ENCODE results near the gene COASY.

COASY gene

GRCh38 chr17:42562388-42563142, 617 bp downstream of the COASY start:
- Histone ChIP-seq H3K4me1 (ENCODE audit: control insufficient read depth in 2 of 2, insufficient read depth in 2 of 2, low read length in 2 of 2) (peaks cover 31 to 43% of the 10 kb centered on the region in 2 donors), H3K36me3 (ENCODE audit: control insufficient read depth in 2 of 2, insufficient read depth in 2 of 2, low read length in 2 of 2) (peaks cover 22 to 27% of the 10 kb centered on the region in 2 donors), H3K27me3 (ENCODE audit: control insufficient read depth in 2 of 2, insufficient read depth in 2 of 2, low read length in 2 of 2) (no peaks in the 10 kb centered on the region), H3K27ac (ENCODE audit: low read depth in 2 of 2, low read length in 2 of 2) (peak overlapping the region; percentile 79 to 80), H3K9me3 (ENCODE audit: control insufficient read depth in 2 of 2, low read length in 2 of 2) (no peaks in the 10 kb centered on the region), H3K4me3 (ENCODE audit: low read length in 2 of 2) (peak overlapping the region; percentile 69 to 97), H3K9ac (ENCODE audit: low read depth in 1 of 2, low read length in 2 of 2) (peak overlapping the region; percentile 72 to 92)

- Histone ChIP-seq H3K9me3 (ENCODE audit: control insufficient read depth in 2 of 2, low read length in 2 of 2) (no peaks in the 10 kb centered on the region), H3K36me3 (ENCODE audit: control insufficient read depth in 2 of 2, insufficient read depth in 2 of 2, low read length in 2 of 2) (peaks cover 22 to 27% of the 10 kb centered on the region in 2 donors), H3K27me3 (ENCODE audit: control insufficient read depth in 2 of 2, insufficient read depth in 2 of 2, low read length in 2 of 2) (no peaks in the 10 kb centered on the region), H3K27ac (ENCODE audit: low read depth in 2 of 2, low read length in 2 of 2) (peak overlapping the region in 1 of 2 donors; percentile 79), H3K4me1 (ENCODE audit: control insufficient read depth in 2 of 2, insufficient read depth in 2 of 2, low read length in 2 of 2) (peaks cover 35 to 46% of the 10 kb centered on the region in 2 donors), H3K4me3 (ENCODE audit: low read length in 2 of 2) (peak overlapping the region; percentile 69 to 97), H3K9ac (ENCODE audit: low read depth in 1 of 2, low read length in 2 of 2) (peak overlapping the region; percentile 72 to 92)
Observed at GRCh38 chr17:42563143-42563509, 1.2 kb downstream of the COASY start.

DNA sequence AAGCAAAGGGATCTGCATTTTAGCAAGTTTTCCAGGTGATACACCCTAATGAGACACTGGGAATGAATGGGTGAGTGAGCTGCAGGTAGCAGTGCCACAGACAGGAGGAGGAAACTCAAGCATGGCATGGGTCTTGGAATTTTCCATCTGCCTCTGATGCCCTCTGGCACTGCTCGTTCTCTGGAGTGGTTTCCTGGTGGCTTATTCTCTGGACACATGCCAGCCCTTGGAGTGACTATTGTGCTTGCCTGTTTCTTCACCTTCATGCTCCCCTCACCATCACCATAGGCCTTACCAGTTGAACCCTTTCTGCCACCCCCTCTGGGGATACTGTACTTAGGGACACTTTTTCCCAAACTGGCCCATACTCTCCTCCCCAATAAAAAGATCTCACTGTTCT, 1.6 kb downstream of the COASY start:
- Histone ChIP-seq H3K36me3 (ENCODE audit: control insufficient read depth in 2 of 2, insufficient read depth in 2 of 2, low read length in 2 of 2) (peaks cover 24 to 30% of the 10 kb centered on the region in 2 donors), H3K4me1 (ENCODE audit: control insufficient read depth in 2 of 2, insufficient read depth in 2 of 2, low read length in 2 of 2) (peaks cover 38 to 50% of the 10 kb centered on the region in 2 donors), H3K27me3 (ENCODE audit: control insufficient read depth in 2 of 2, insufficient read depth in 2 of 2, low read length in 2 of 2) (no peaks in the 10 kb centered on the region), H3K4me3 (ENCODE audit: low read length in 2 of 2) (peak overlapping the region; percentile 69 to 97), H3K27ac (ENCODE audit: low read depth in 2 of 2, low read length in 2 of 2) (no peak overlapping the region), H3K9me3 (ENCODE audit: control insufficient read depth in 2 of 2, low read length in 2 of 2) (no peaks in the 10 kb centered on the region), H3K9ac (ENCODE audit: low read depth in 1 of 2, low read length in 2 of 2) (peak overlapping the region in 1 of 2 donors; percentile 72)

GRCh38 chr17:42563950-42564349, 2.0 kb downstream of the COASY start:
- Histone ChIP-seq H3K27ac (ENCODE audit: low read depth in 2 of 2, low read length in 2 of 2) (no peak overlapping the region), H3K9ac (ENCODE audit: low read depth in 1 of 2, low read length in 2 of 2) (peak overlapping the region in 1 of 2 donors; percentile 72), H3K4me3 (ENCODE audit: low read length in 2 of 2) (peak overlapping the region; percentile 69 to 97), H3K9me3 (ENCODE audit: control insufficient read depth in 2 of 2, low read length in 2 of 2) (no peaks in the 10 kb centered on the region), H3K27me3 (ENCODE audit: control insufficient read depth in 2 of 2, insufficient read depth in 2 of 2, low read length in 2 of 2) (no peaks in the 10 kb centered on the region), H3K36me3 (ENCODE audit: control insufficient read depth in 2 of 2, insufficient read depth in 2 of 2, low read length in 2 of 2) (peaks cover 28 to 34% of the 10 kb centered on the region in 2 donors), H3K4me1 (ENCODE audit: control insufficient read depth in 2 of 2, insufficient read depth in 2 of 2, low read length in 2 of 2) (peaks cover 38 to 51% of the 10 kb centered on the region in 2 donors)

DNA sequence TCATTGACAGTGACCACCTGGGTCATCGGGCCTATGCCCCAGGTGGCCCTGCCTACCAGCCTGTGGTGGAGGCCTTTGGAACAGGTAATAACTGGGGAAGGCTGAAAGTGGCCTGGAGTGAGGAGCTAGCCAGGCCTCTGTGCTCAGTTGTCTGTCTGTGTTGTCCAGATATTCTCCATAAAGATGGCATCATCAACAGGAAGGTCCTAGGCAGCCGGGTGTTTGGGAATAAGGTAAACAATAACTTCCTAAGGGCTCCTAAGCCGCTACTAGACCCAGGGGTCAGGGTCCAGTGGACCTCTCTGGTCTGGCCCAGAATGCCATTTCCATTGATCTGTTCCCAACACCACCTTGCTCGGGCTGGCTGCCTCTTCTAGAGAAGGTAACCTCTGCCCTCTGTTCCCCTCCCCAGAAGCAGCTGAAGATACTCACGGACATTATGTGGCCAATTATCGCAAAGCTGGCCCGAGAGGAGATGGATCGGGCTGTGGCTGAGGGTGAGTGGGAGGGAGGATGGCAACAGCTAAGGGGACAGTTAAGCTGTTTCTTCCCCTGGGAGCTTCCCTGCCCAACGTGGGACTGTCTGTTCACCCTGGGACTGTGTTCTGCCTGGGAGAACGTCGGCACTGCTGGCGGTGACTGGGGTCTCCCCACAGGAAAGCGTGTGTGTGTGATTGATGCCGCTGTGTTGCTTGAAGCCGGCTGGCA, 3.0 kb downstream of the COASY start:
- Histone ChIP-seq H3K4me1 (ENCODE audit: control insufficient read depth in 2 of 2, insufficient read depth in 2 of 2, low read length in 2 of 2) (peaks cover 34 to 44% of the 10 kb centered on the region in 2 donors), H3K4me3 (ENCODE audit: low read length in 2 of 2) (no peak overlapping the region), H3K9ac (ENCODE audit: low read depth in 1 of 2, low read length in 2 of 2) (no peak overlapping the region), H3K36me3 (ENCODE audit: control insufficient read depth in 2 of 2, insufficient read depth in 2 of 2, low read length in 2 of 2) (peaks cover 38 to 44% of the 10 kb centered on the region in 2 donors), H3K27me3 (ENCODE audit: control insufficient read depth in 2 of 2, insufficient read depth in 2 of 2, low read length in 2 of 2) (no peaks in the 10 kb centered on the region), H3K27ac (ENCODE audit: low read depth in 2 of 2, low read length in 2 of 2) (no peak overlapping the region), H3K9me3 (ENCODE audit: control insufficient read depth in 2 of 2, low read length in 2 of 2) (no peaks in the 10 kb centered on the region)

- H3K4me3 ChIP-seq (ENCODE audit: low read length in 2 of 2), result no peak overlapping the region
- peak overlapping the region in 1 of 2 donors; percentile 97 for H3K27ac ChIP-seq (ENCODE audit: low read depth in 2 of 2, low read length in 2 of 2)
- peaks cover 44 to 48% of the 10 kb centered on the region in 2 donors for H3K36me3 ChIP-seq (ENCODE audit: control insufficient read depth in 2 of 2, insufficient read depth in 2 of 2, low read length in 2 of 2)
- no peaks in the 10 kb centered on the region for H3K9me3 ChIP-seq (ENCODE audit: control insufficient read depth in 2 of 2, low read length in 2 of 2)
- H3K4me1 ChIP-seq (ENCODE audit: control insufficient read depth in 2 of 2, insufficient read depth in 2 of 2, low read length in 2 of 2), result peaks cover 34 to 44% of the 10 kb centered on the region in 2 donors
- no peaks in the 10 kb centered on the region for H3K27me3 ChIP-seq (ENCODE audit: control insufficient read depth in 2 of 2, insufficient read depth in 2 of 2, low read length in 2 of 2)
- H3K9ac ChIP-seq (ENCODE audit: low read depth in 1 of 2, low read length in 2 of 2), result no peak overlapping the region
Observed at GRCh38 chr17:42565523-42566214, 3.7 kb downstream of the COASY start.

- Histone ChIP-seq H3K4me1 (ENCODE audit: control insufficient read depth in 2 of 2, insufficient read depth in 2 of 2, low read length in 2 of 2) (peaks cover 32 to 41% of the 10 kb centered on the region in 2 donors), H3K27ac (ENCODE audit: low read depth in 2 of 2, low read length in 2 of 2) (peak overlapping the region; percentile 97), H3K27me3 (ENCODE audit: control insufficient read depth in 2 of 2, insufficient read depth in 2 of 2, low read length in 2 of 2) (no peaks in the 10 kb centered on the region), H3K36me3 (ENCODE audit: control insufficient read depth in 2 of 2, insufficient read depth in 2 of 2, low read length in 2 of 2) (peaks cover 49 to 50% of the 10 kb centered on the region in 2 donors), H3K9me3 (ENCODE audit: control insufficient read depth in 2 of 2, low read length in 2 of 2) (no peaks in the 10 kb centered on the region), H3K4me3 (ENCODE audit: low read length in 2 of 2) (peak overlapping the region; percentile 86 to 87), H3K9ac (ENCODE audit: low read depth in 1 of 2, low read length in 2 of 2) (peak overlapping the region; percentile 65 to 91)
Observed at GRCh38 chr17:42566215-42566882, 4.4 kb downstream of the COASY start.

GRCh38 chr17:42566883-42567573, 5.1 kb downstream of the COASY start, which contains the start of gene MLX:
Gene MLX (plus strand): TSS chr17:42567100. CDS start chr17:42567125, 25 bp downstream.
- peak within 1 kb of the TSS; percentile 97 for H3K27ac ChIP-seq (ENCODE audit: low read depth in 2 of 2, low read length in 2 of 2)
- peaks cover 56 to 57% of the 10 kb centered on the region in 2 donors for H3K36me3 ChIP-seq (ENCODE audit: control insufficient read depth in 2 of 2, insufficient read depth in 2 of 2, low read length in 2 of 2)
- H3K4me1 ChIP-seq (ENCODE audit: control insufficient read depth in 2 of 2, insufficient read depth in 2 of 2, low read length in 2 of 2), result peaks cover 28 to 36% of the 10 kb centered on the region in 2 donors
- H3K4me3 ChIP-seq (ENCODE audit: low read length in 2 of 2), result peak within 1 kb of the TSS; percentile 86 to 87
- no peaks in the 10 kb centered on the region for H3K9me3 ChIP-seq (ENCODE audit: control insufficient read depth in 2 of 2, low read length in 2 of 2)
- no peaks in the 10 kb centered on the region for H3K27me3 ChIP-seq (ENCODE audit: control insufficient read depth in 2 of 2, insufficient read depth in 2 of 2, low read length in 2 of 2)
- peak within 1 kb of the TSS; percentile 79 to 91 for H3K9ac ChIP-seq (ENCODE audit: low read depth in 1 of 2, low read length in 2 of 2)
